GM12878 (cell line): ENCODE results near the gene FAM163A.

Source experiments
- POLR2A ChIP-seq: IDR thresholded peaks from 2 replicates; pipeline ENCODE4 v1.6.1; 2011; ENCODE audit warnings: low read depth, mild to moderate bottlenecking, low read length
- SPI1 ChIP-seq: IDR thresholded peaks from 2 replicates; pipeline ENCODE4 v1.6.1; 2011; ENCODE audit warnings: low read depth, mild to moderate bottlenecking, low read length, moderate library complexity, borderline replicate concordance; ENCODE audit not compliant: insufficient read depth
- TAF1 ChIP-seq: IDR thresholded peaks from 2 replicates; pipeline ENCODE4 v1.6.1; 2011; ENCODE audit warnings: mild to moderate bottlenecking, low read depth, low read length, borderline replicate concordance
- ZBED1 ChIP-seq: IDR thresholded peaks from 2 replicates; pipeline ENCODE4 v1.6.1; 2016; ENCODE audit warnings: borderline replicate concordance
- TF ChIP-seq, protein P1 (sequence below): IDR thresholded peaks from 2 replicates; pipeline ENCODE4 v1.6.1; 2012; ENCODE audit warnings: low read length, inconsistent platforms
- TF ChIP-seq, protein P2 (sequence below): IDR thresholded peaks from 2 replicates; pipeline ENCODE4 v1.6.1; 2011; ENCODE audit warnings: borderline replicate concordance, low read depth, mild to moderate bottlenecking, moderate library complexity, mixed read lengths, low read length; ENCODE audit not compliant: insufficient read depth; ENCODE audit errors: extremely low read length
- TF ChIP-seq, protein P3 (sequence below), 3 experiments: IDR thresholded peaks in 2 of 3; conservative IDR thresholded peaks in 1 of 3; 2 replicates each; pipeline ENCODE4 v1.5.1; 2011; ENCODE audit warnings: low read depth in 3 of 3, low read length in 3 of 3, mild to moderate bottlenecking in 3 of 3, control low read depth in 2 of 3, moderate library complexity in 2 of 3, inconsistent platforms in 1 of 3, mixed read lengths in 1 of 3; ENCODE audit not compliant: control insufficient read depth in 2 of 3, insufficient read depth in 1 of 3; ENCODE audit errors: extremely low read depth in 1 of 3

DNA sequence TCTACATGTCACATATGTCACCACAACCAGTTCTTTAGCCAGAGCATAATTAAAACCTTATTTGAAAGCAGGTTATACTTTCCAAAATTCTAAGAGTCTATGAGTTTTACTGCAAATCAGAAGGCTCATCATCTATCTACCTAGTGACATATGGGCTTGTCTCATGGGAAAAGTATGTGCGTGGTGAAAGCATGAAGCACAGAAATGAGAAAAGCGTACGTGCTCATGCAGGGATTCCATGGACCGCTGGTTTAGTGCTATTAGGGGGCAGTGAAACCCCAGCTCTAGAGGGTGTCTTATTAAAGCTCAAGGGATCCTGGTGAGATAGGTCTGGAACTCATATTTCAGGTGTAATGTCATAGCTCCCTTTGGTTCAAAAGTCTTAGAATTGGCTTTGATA, 50.2 kb downstream of the FAM163A start:
- TF ChIP-seq ZBED1: no peak
- TF ChIP-seq POLR2A: no peak
- TF ChIP-seq TAF1: no peak
- TF ChIP-seq, protein P1, sequence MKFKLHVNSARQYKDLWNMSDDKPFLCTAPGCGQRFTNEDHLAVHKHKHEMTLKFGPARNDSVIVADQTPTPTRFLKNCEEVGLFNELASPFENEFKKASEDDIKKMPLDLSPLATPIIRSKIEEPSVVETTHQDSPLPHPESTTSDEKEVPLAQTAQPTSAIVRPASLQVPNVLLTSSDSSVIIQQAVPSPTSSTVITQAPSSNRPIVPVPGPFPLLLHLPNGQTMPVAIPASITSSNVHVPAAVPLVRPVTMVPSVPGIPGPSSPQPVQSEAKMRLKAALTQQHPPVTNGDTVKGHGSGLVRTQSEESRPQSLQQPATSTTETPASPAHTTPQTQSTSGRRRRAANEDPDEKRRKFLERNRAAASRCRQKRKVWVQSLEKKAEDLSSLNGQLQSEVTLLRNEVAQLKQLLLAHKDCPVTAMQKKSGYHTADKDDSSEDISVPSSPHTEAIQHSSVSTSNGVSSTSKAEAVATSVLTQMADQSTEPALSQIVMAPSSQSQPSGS: no peak
- TF ChIP-seq, protein P2, sequence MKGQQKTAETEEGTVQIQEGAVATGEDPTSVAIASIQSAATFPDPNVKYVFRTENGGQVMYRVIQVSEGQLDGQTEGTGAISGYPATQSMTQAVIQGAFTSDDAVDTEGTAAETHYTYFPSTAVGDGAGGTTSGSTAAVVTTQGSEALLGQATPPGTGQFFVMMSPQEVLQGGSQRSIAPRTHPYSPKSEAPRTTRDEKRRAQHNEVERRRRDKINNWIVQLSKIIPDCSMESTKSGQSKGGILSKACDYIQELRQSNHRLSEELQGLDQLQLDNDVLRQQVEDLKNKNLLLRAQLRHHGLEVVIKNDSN: no peak
- TF ChIP-seq SPI1: no peak
- TF ChIP-seq, protein P3, sequence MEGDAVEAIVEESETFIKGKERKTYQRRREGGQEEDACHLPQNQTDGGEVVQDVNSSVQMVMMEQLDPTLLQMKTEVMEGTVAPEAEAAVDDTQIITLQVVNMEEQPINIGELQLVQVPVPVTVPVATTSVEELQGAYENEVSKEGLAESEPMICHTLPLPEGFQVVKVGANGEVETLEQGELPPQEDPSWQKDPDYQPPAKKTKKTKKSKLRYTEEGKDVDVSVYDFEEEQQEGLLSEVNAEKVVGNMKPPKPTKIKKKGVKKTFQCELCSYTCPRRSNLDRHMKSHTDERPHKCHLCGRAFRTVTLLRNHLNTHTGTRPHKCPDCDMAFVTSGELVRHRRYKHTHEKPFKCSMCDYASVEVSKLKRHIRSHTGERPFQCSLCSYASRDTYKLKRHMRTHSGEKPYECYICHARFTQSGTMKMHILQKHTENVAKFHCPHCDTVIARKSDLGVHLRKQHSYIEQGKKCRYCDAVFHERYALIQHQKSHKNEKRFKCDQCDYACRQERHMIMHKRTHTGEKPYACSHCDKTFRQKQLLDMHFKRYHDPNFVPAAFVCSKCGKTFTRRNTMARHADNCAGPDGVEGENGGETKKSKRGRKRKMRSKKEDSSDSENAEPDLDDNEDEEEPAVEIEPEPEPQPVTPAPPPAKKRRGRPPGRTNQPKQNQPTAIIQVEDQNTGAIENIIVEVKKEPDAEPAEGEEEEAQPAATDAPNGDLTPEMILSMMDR (IDR thresholded peaks at IDR 0.05 in 2 of 3, conservative IDR thresholded peaks at IDR 0.05 in 1 of 3; ENCODE audit: control insufficient read depth in 2 of 3, extremely low read depth in 1 of 3, insufficient read depth in 1 of 3, low read depth in 3 of 3, low read length in 3 of 3): no peak
